GM12864 (cell line): Measurements from ENCODE around the gene SGSM2.

Experiments
- DNase-seq: peaks from one replicate; pipeline ENCODE4 v3.0.0-alpha.2; 2011; ENCODE audit warnings: low read depth
- H3K4me3 ChIP-seq: 2 replicates; pipeline ENCODE4 v1.5.1; 2011; ENCODE audit warnings: mild to moderate bottlenecking, low read depth, low read length, control low read depth
- CTCF ChIP-seq: IDR thresholded peaks from 2 replicates; pipeline ENCODE4 v1.5.1; 2011; ENCODE audit warnings: low read depth, mild to moderate bottlenecking, moderate library complexity, low read length, control low read depth, inconsistent platforms; ENCODE audit errors: missing control alignments

SGSM2 gene

GRCh38 chr17:2399572-2400473 is 62.5 kb downstream of the SGSM2 start:
- no peak for TF ChIP-seq CTCF
- DNase-seq: peak; percentile 64

GRCh38 chr17:2400474-2400866 is 63.2 kb downstream of the SGSM2 start:
- DNase-seq: no peak
- peak overlapping the region; percentile 79 for H3K4me3 ChIP-seq
- no peak for TF ChIP-seq CTCF

More at GRCh38 chr17:2399572-2400473, 62.5 kb downstream of the SGSM2 start:
- H3K4me3 ChIP-seq: peak overlapping the region; percentile 79

- no peak for TF ChIP-seq CTCF
- DNase-seq: peak; percentile 74
- H3K4me3 ChIP-seq: peak within 1 kb of the TSS; percentile 79
Measured at GRCh38 chr17:2400877-2401425, 63.6 kb downstream of the SGSM2 start, which contains the start of gene MNT. Gene MNT, minus strand, starts transcription at chr17:2401060. Its CDS starts 348 bp downstream, at chr17:2400712.

GRCh38 chr17:2401426-2402221 is 64.3 kb downstream of the SGSM2 start:
- TF ChIP-seq CTCF: no peak
- H3K4me3 ChIP-seq: peak overlapping the region; percentile 71
- DNase-seq: peak; percentile 97

GRCh38 chr17:2402544-2402943 is 65.2 kb downstream of the SGSM2 start:
- TF ChIP-seq CTCF: no peak
- DNase-seq: no peak
- H3K4me3 ChIP-seq: peak overlapping the region; percentile 45

- no peak for DNase-seq
- H3K4me3 ChIP-seq: no peak overlapping the region
- no peak for TF ChIP-seq CTCF
Measured at GRCh38 chr17:2403044-2403443, 65.7 kb downstream of the SGSM2 start.
